H9 (cell line): Measurements from ENCODE around the gene SPA17. TPM values are rescaled to one million over a fixed set of nuclear protein-coding genes. Genes with fewer than 3 reads are reported as not detected.

Source experiments
- DNase-seq: peaks from one replicate; pipeline ENCODE4 v3.0.0-alpha.2; 2017
- H2AFZ ChIP-seq: one replicate; pipeline ENCODE4 v1.6.1; 2013; ENCODE audit warnings: mild to moderate bottlenecking, low read length, control low read depth, moderate library complexity
- H2AK5ac ChIP-seq: 2 replicates; pipeline ENCODE4 v1.6.1; 2013; ENCODE audit warnings: low read length, control low read depth, mixed read lengths; ENCODE audit not compliant: insufficient read length
- H2BK120ac ChIP-seq: one replicate; pipeline ENCODE4 v1.6.1; 2013; ENCODE audit warnings: low read depth, mild to moderate bottlenecking, low read length, control low read depth, inconsistent platforms; ENCODE audit not compliant: poor library complexity, severe bottlenecking
- H2BK12ac ChIP-seq: 2 replicates; pipeline ENCODE4 v1.6.1; 2013; ENCODE audit warnings: low read length, control low read depth, mixed read lengths, low read depth; ENCODE audit not compliant: insufficient read length
- H2BK15ac ChIP-seq: 2 replicates; pipeline ENCODE4 v1.6.1; 2013; ENCODE audit warnings: low read depth, low read length, control low read depth
- H2BK20ac ChIP-seq: one replicate; pipeline ENCODE4 v1.6.1; 2013; ENCODE audit warnings: low read depth, mild to moderate bottlenecking, low read length, control low read depth, inconsistent platforms; ENCODE audit not compliant: poor library complexity, severe bottlenecking
- H2BK5ac ChIP-seq: 2 replicates; pipeline ENCODE4 v1.6.1; 2013; ENCODE audit warnings: low read length, control low read depth, mixed read lengths; ENCODE audit not compliant: insufficient read length
- H3K14ac ChIP-seq: 2 replicates; pipeline ENCODE4 v1.6.1; 2013; ENCODE audit warnings: low read length, control low read depth; ENCODE audit not compliant: insufficient read depth
- H3K18ac ChIP-seq: 2 replicates; pipeline ENCODE4 v1.6.1; 2013; ENCODE audit warnings: low read depth, mild to moderate bottlenecking, mixed read lengths, low read length, control low read depth; ENCODE audit not compliant: insufficient read length
- H3K23ac ChIP-seq: 2 replicates; pipeline ENCODE4 v1.6.1; 2013; ENCODE audit warnings: low read length, control low read depth, mixed read lengths, low read depth; ENCODE audit not compliant: insufficient read length
- H3K23me2 ChIP-seq: 2 replicates; pipeline ENCODE4 v1.6.1; 2013; ENCODE audit warnings: low read depth, mild to moderate bottlenecking, mixed read lengths, low read length, control low read depth; ENCODE audit not compliant: insufficient read length, poor library complexity, severe bottlenecking
- H3K27ac ChIP-seq: 2 replicates; pipeline ENCODE4 v1.5.1; 2013; ENCODE audit warnings: low read length, control low read depth, mixed read lengths, low read depth; ENCODE audit not compliant: insufficient read length
- H3K27me3 ChIP-seq: 2 replicates; pipeline ENCODE4 v1.6.1; 2013; ENCODE audit warnings: low read length, control low read depth, inconsistent platforms; ENCODE audit not compliant: insufficient read depth
- H3K4ac ChIP-seq: 2 replicates; pipeline ENCODE4 v1.6.1; 2013; ENCODE audit warnings: low read depth, mild to moderate bottlenecking, control low read depth, inconsistent platforms, low read length, moderate library complexity
- H3K4me1 ChIP-seq: 2 replicates; pipeline ENCODE4 v1.6.1; 2013; ENCODE audit warnings: low read length, control low read depth, inconsistent platforms; ENCODE audit not compliant: insufficient read depth
- H3K4me2 ChIP-seq: 2 replicates; pipeline ENCODE4 v1.6.1; 2013; ENCODE audit warnings: low read length, control low read depth, mixed read lengths; ENCODE audit not compliant: insufficient read length, insufficient read depth
- H3K56ac ChIP-seq: 2 replicates; pipeline ENCODE4 v1.6.1; 2013; ENCODE audit warnings: low read depth, mild to moderate bottlenecking, mixed read lengths, low read length, control low read depth; ENCODE audit not compliant: insufficient read length
- H3K79me1 ChIP-seq: 2 replicates; pipeline ENCODE4 v1.6.1; 2013; ENCODE audit warnings: low read depth, mild to moderate bottlenecking, moderate library complexity, low read length, control low read depth, inconsistent platforms; ENCODE audit not compliant: insufficient read depth, poor library complexity, severe bottlenecking
- H3K79me2 ChIP-seq: 2 replicates; pipeline ENCODE4 v1.6.1; 2013; ENCODE audit warnings: low read length, control low read depth, inconsistent platforms; ENCODE audit not compliant: insufficient read depth
- H3K9ac ChIP-seq: 2 replicates; pipeline ENCODE4 v1.6.1; 2013; ENCODE audit warnings: low read length, control low read depth, mixed read lengths; ENCODE audit not compliant: insufficient read length; ENCODE audit errors: extremely low read depth
- H3K9me3 ChIP-seq: one replicate; pipeline ENCODE4 v1.6.1; 2013; ENCODE audit warnings: low read depth, low read length, inconsistent platforms; ENCODE audit not compliant: control insufficient read depth
- H3T11ph ChIP-seq: one replicate; pipeline ENCODE4 v1.6.1; 2013; ENCODE audit warnings: mild to moderate bottlenecking, low read length, control low read depth, inconsistent platforms
- H4K20me1 ChIP-seq: one replicate; pipeline ENCODE4 v1.6.1; 2013; ENCODE audit not compliant: control insufficient read depth, insufficient read length, insufficient read depth
- H4K5ac ChIP-seq: 2 replicates; pipeline ENCODE4 v1.6.1; 2013; ENCODE audit warnings: low read depth, mild to moderate bottlenecking, mixed read lengths, low read length, control low read depth; ENCODE audit not compliant: insufficient read length
- H4K8ac ChIP-seq: replicated peaks from 2 replicates; pipeline ENCODE4 v1.6.1; 2013; ENCODE audit warnings: low read length, control low read depth, mixed read lengths, low read depth; ENCODE audit not compliant: insufficient read length
- H4K91ac ChIP-seq: 2 replicates; pipeline ENCODE4 v1.6.1; 2013; ENCODE audit warnings: low read depth, mild to moderate bottlenecking, moderate library complexity, mixed read lengths, low read length, control low read depth; ENCODE audit not compliant: insufficient read length
- H3K27ac Mint-ChIP-seq, 3 experiments: 2 replicates in 2 of 3; 3 replicates in 1 of 3; pipeline ENCODE4 v1.8.0; 2020 to 2021; ENCODE audit warnings: mixed read lengths in 3 of 3, mild to moderate bottlenecking in 1 of 3, moderate library complexity in 1 of 3
- H3K27me3 Mint-ChIP-seq: 2 replicates; pipeline ENCODE4 v1.8.0; 2021; ENCODE audit warnings: low read depth, mild to moderate bottlenecking, moderate library complexity, mixed read lengths
- H3K36me3 Mint-ChIP-seq, 3 experiments: 2 replicates in 2 of 3; 3 replicates in 1 of 3; pipeline ENCODE4 v1.8.0; 2020 to 2021; ENCODE audit warnings: low read depth in 3 of 3, mixed read lengths in 3 of 3; ENCODE audit not compliant: insufficient read depth in 1 of 3
- H3K4me1 Mint-ChIP-seq, 2 experiments: 2 replicates each; pipeline ENCODE4 v1.8.0; 2020; ENCODE audit warnings: mixed read lengths in 2 of 2
- H3K4me3 Mint-ChIP-seq, 2 experiments: 2 replicates in 1 of 2; 3 replicates in 1 of 2; pipeline ENCODE4 v1.8.0; 2020 to 2021; ENCODE audit warnings: mild to moderate bottlenecking in 2 of 2, mixed read lengths in 2 of 2, moderate library complexity in 1 of 2
- H3K9me3 Mint-ChIP-seq, 2 experiments: 2 replicates in 1 of 2; 3 replicates in 1 of 2; pipeline ENCODE4 v1.8.0; 2020; ENCODE audit warnings: mild to moderate bottlenecking in 2 of 2, mixed read lengths in 2 of 2, moderate library complexity in 1 of 2
- WGBS: extraction: QIAGEN DNeasy Blood & Tissue Kit; methylation state at CpG from one replicate; pipeline ENCODE4 v1.1.7; 2013; ENCODE audit warnings: missing lambda C conversion rate, low lambda C conversion rate, mixed read lengths; ENCODE audit not compliant: insufficient read length; ENCODE audit errors: extremely low coverage; 5-methylcytosine and 5-hydroxymethylcytosine counted together
- total RNA-seq: library from RNA; stranded (reverse); gene quantifications from 2 replicates; pipeline ENCODE4 v1.2.1, GENCODE V29; 2021
- TF ChIP-seq, protein P1 (sequence below): fragments of 200-600 bp; sonication (generic); conservative IDR thresholded peaks from 3 replicates; pipeline ENCODE4 v1.8.0; 2021; ENCODE audit warnings: antibody characterized with exemption, mild to moderate bottlenecking

SPA17 gene
- total RNA-seq, 1 experiment from 2014 or later = 6.9 TPM

DNA sequence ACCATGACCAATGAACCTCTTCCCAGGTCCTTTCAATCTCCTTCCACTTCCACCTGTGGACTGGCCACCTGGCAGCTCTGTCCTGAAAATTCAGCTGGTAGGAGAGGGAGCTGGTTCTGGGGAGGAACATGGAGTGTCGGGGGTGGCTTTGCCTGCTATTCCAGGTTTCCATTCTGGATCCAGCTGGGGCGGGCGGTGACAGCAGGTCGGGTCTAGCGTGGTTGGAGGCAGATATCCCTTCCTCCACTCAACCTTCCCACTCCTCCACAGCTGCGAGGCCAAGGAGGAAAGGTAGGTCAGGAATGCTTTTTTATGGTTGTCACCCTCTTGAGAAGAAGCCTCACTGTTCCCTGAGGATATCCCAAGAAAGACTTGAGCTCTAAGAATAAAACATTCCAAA, 69.3 kb downstream of the SPA17 start:
- no CpG with 5 or more reads among the region's 6 CpGs for WGBS
- H3K27me3 Mint-ChIP-seq = peaks cover 94% of the 10 kb centered on the region

More for the DNA sequence above, 69.3 kb downstream of the SPA17 start:
- no peaks in the 10 kb centered on the region for H3K4me1 ChIP-seq
- H3K9ac ChIP-seq = no peak overlapping the region
- no peaks in the 10 kb centered on the region for H3K79me2 ChIP-seq
- no peak overlapping the region for H2BK12ac ChIP-seq
- H3K56ac ChIP-seq = no peak overlapping the region
- no peak overlapping the region for H2AK5ac ChIP-seq
- H4K20me1 ChIP-seq = no peaks in the 10 kb centered on the region
- no peak for DNase-seq
- Mint-ChIP-seq H3K9me3 (peaks cover under 1 to 3% of the 10 kb centered on the region in 2 experiments; a peak in 2 of 5 replicates), H3K4me1 (peaks cover 35 to 43% of the 10 kb centered on the region in 2 experiments), H3K36me3 (no peaks in the 10 kb centered on the region; a peak in 1 of 7 replicates), H3K27ac (no peak overlapping the region), H3K4me3 (no peak overlapping the region)
- no peak overlapping the region for H3K23ac ChIP-seq
- H2AFZ ChIP-seq = no peak overlapping the region
- peaks cover 85% of the 10 kb centered on the region for H3K27me3 ChIP-seq
- no peak overlapping the region for H3K27ac ChIP-seq
- H3T11ph ChIP-seq = no peak overlapping the region
- H2BK5ac ChIP-seq = no peak overlapping the region
- no peak overlapping the region for H3K4me2 ChIP-seq
- H2BK15ac ChIP-seq = no peak overlapping the region
- H4K5ac ChIP-seq = no peak overlapping the region
- TF ChIP-seq, protein P1, sequence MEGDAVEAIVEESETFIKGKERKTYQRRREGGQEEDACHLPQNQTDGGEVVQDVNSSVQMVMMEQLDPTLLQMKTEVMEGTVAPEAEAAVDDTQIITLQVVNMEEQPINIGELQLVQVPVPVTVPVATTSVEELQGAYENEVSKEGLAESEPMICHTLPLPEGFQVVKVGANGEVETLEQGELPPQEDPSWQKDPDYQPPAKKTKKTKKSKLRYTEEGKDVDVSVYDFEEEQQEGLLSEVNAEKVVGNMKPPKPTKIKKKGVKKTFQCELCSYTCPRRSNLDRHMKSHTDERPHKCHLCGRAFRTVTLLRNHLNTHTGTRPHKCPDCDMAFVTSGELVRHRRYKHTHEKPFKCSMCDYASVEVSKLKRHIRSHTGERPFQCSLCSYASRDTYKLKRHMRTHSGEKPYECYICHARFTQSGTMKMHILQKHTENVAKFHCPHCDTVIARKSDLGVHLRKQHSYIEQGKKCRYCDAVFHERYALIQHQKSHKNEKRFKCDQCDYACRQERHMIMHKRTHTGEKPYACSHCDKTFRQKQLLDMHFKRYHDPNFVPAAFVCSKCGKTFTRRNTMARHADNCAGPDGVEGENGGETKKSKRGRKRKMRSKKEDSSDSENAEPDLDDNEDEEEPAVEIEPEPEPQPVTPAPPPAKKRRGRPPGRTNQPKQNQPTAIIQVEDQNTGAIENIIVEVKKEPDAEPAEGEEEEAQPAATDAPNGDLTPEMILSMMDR = no peak
- no peaks in the 10 kb centered on the region for H3K79me1 ChIP-seq
- H2BK20ac ChIP-seq = no peak overlapping the region
- no peak overlapping the region for H3K18ac ChIP-seq
- no peak overlapping the region for H4K91ac ChIP-seq
- H4K8ac ChIP-seq = no peak overlapping the region
- no peak overlapping the region for H2BK120ac ChIP-seq
- no peaks in the 10 kb centered on the region for H3K9me3 ChIP-seq
- H3K14ac ChIP-seq = no peak overlapping the region
- H3K4ac ChIP-seq = no peak overlapping the region
- peaks cover 30% of the 10 kb centered on the region for H3K23me2 ChIP-seq
